Keratinocyte (primary cell): ENCODE measurements around the gene COLGALT1. TPM values are rescaled to one million over a fixed set of nuclear protein-coding genes. Genes with fewer than 3 reads are reported as not detected.

Experiments used
- DNase-seq: peaks from one replicate; pipeline ENCODE4 v3.0.0-alpha.2; 2011; ENCODE audit warnings: low read depth, missing footprints, low spot score
- FAIRE-seq: peaks from 2 replicates; lab custom pipeline; 2011; peaks lifted over from hg19 to GRCh38; lab: Jason Lieb, UNC
- H2AFZ ChIP-seq: 2 replicates; pipeline ENCODE4 v1.6.0; 2012; ENCODE audit warnings: low read length, control low read depth, inconsistent platforms; ENCODE audit not compliant: control insufficient read depth
- H3K27ac ChIP-seq: 2 replicates; pipeline ENCODE4 v1.5.1; 2011; ENCODE audit warnings: low read length; ENCODE audit not compliant: control insufficient read depth, insufficient read depth
- H3K27me3 ChIP-seq: 3 replicates; pipeline ENCODE4 v1.6.0; 2011; ENCODE audit warnings: low read length; ENCODE audit not compliant: control insufficient read depth, insufficient read depth; ENCODE audit errors: extremely low read depth
- H3K36me3 ChIP-seq, 2 experiments: 2 replicates in 1 of 2; 3 replicates in 1 of 2; pipeline ENCODE4 v1.5.1; 2011; ENCODE audit warnings: low read length in 2 of 2, mild to moderate bottlenecking in 1 of 2; ENCODE audit not compliant: control insufficient read depth in 2 of 2, insufficient read depth in 2 of 2; ENCODE audit errors: extremely low read depth in 1 of 2
- H3K4me1 ChIP-seq: 3 replicates; pipeline ENCODE4 v1.5.1; 2011; ENCODE audit warnings: low read length; ENCODE audit not compliant: control insufficient read depth, insufficient read depth; ENCODE audit errors: extremely low read depth
- H3K4me2 ChIP-seq: 3 replicates; pipeline ENCODE4 v1.6.0; 2011; ENCODE audit warnings: low read depth, low read length; ENCODE audit not compliant: control insufficient read depth, insufficient read depth; ENCODE audit errors: extremely low read depth
- H3K4me3 ChIP-seq, 3 experiments: fragments of 200-600 bp in 1 of 3; sonication (generic) in 1 of 3; 2 replicates in 2 of 3; 3 replicates in 1 of 3; pipeline ENCODE4 v1.5.1; 2011 to 2016; ENCODE audit warnings: low read length in 3 of 3, mild to moderate bottlenecking in 3 of 3, control low read depth in 2 of 3, inconsistent platforms in 1 of 3, low read depth in 1 of 3, mixed read lengths in 1 of 3, mixed run types in 1 of 3, moderate library complexity in 1 of 3; ENCODE audit not compliant: control insufficient read depth in 2 of 3, insufficient read depth in 2 of 3; ENCODE audit errors: extremely low read depth in 1 of 3
- H3K79me2 ChIP-seq: 2 replicates; pipeline ENCODE4 v1.6.0; 2012; ENCODE audit warnings: low read length; ENCODE audit not compliant: control insufficient read depth, insufficient read depth
- H3K9ac ChIP-seq: 3 replicates; pipeline ENCODE4 v1.6.0; 2011; ENCODE audit warnings: low read length; ENCODE audit not compliant: control insufficient read depth, insufficient read depth; ENCODE audit errors: extremely low read depth
- H3K9me1 ChIP-seq: 3 replicates; pipeline ENCODE4 v1.6.0; 2011; ENCODE audit warnings: low read length; ENCODE audit not compliant: control insufficient read depth, insufficient read depth; ENCODE audit errors: extremely low read depth
- H3K9me3 ChIP-seq: 2 replicates; pipeline ENCODE4 v1.5.1; 2012; ENCODE audit warnings: low read depth, low read length; ENCODE audit not compliant: control insufficient read depth
- H4K20me1 ChIP-seq: 3 replicates; pipeline ENCODE4 v1.6.0; 2011; ENCODE audit warnings: low read length; ENCODE audit not compliant: control insufficient read depth, insufficient read depth; ENCODE audit errors: extremely low read depth
- EZH2 ChIP-seq: IDR thresholded peaks from one replicate; pipeline ENCODE4 v1.6.1; 2012; ENCODE audit warnings: inconsistent platforms, mild to moderate bottlenecking, low read length, moderate library complexity
- dilution Hi-C: fragments of 300-500 bp; cut with MboI; formaldehyde crosslinking; loops from one replicate; pipeline ENCODE4 v1.7.0; 2020; ENCODE audit warnings: low sequenced_read_pairs; ENCODE audit not compliant: extremely low pct_ligation_motif_present
- polyA plus RNA-seq, 5 experiments: library from polyadenylated mRNA; depleted of rRNA in 3 of 5; stranded (reverse) in 3 of 5; stranded (forward) in 1 of 5; unstranded in 1 of 5; fragments of >200 nt; gene quantifications; 1 replicate in 1 of 5; 2 replicates in 3 of 5; 3 replicates in 1 of 5; pipeline versions ENCODE4 v1.2.1 to v1.2.3, GENCODE V29; 2011 to 2012; ENCODE audit warnings: missing spikeins in 2 of 5, low read depth in 1 of 5, low replicate concordance in 1 of 5
- TF ChIP-seq, protein P1 (sequence below), 3 experiments: IDR thresholded peaks in 1 of 3; conservative IDR thresholded peaks in 1 of 3; optimal IDR thresholded peaks in 1 of 3; 2 replicates in 2 of 3; 3 replicates in 1 of 3; pipeline versions ENCODE3 to v1.5.1; 2011; ENCODE audit warnings: low read length in 3 of 3, mild to moderate bottlenecking in 3 of 3, moderate library complexity in 2 of 3, control low read depth in 1 of 3, inconsistent platforms in 1 of 3; ENCODE audit not compliant: insufficient read depth in 2 of 3; ENCODE audit errors: extremely low read depth in 1 of 3

The COLGALT1 gene
- polyA plus RNA-seq, 1 donor (not counting 4 experiments of a cell fraction or from before 2014, with no cell fraction given): 89.4 TPM

DNA sequence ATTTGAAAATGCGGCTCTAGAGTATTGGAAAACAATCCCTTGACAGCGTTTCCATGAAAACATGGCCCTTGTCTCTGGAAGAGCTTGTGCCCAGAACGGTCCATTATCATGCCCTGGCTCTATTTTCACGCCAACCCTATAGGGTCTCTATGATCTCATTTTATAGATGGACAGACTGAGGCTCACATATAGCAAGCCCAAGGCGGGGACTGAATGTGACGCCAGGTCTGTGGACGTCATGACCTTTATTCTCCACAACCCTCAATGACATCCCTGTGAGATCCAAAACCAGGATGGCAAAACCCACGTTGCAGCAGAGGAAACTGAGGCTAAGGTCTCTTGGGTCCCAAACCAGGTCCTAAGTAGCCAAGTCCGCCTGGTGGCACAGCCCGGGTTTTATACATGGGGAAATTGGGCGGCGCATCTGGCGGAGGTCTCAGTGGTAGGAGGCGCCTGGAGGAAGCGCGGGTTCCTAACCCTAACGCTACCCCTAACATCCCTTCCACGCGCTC is 425 bp upstream of the COLGALT1 start:
- Histone ChIP-seq H2AFZ (peak overlapping the region; percentile 92), H3K4me3 (peak overlapping the region; percentile 88 to 99 (median 96)), H4K20me1 (no peaks in the 10 kb centered on the region), H3K36me3 (peaks cover 9 to 11% of the 10 kb centered on the region in 2 experiments), H3K79me2 (peaks cover 25% of the 10 kb centered on the region), H3K4me2 (peak overlapping the region; percentile 77), H3K4me1 (peaks cover 13% of the 10 kb centered on the region), H3K27ac (peak overlapping the region; percentile 56), H3K9me1 (no peaks in the 10 kb centered on the region), H3K9ac (peak overlapping the region; percentile 85), H3K9me3 (no peaks in the 10 kb centered on the region), H3K27me3 (no peaks in the 10 kb centered on the region)
- DNase-seq (no peak), FAIRE-seq (peak; percentile 5)
- TF ChIP-seq, protein P1, sequence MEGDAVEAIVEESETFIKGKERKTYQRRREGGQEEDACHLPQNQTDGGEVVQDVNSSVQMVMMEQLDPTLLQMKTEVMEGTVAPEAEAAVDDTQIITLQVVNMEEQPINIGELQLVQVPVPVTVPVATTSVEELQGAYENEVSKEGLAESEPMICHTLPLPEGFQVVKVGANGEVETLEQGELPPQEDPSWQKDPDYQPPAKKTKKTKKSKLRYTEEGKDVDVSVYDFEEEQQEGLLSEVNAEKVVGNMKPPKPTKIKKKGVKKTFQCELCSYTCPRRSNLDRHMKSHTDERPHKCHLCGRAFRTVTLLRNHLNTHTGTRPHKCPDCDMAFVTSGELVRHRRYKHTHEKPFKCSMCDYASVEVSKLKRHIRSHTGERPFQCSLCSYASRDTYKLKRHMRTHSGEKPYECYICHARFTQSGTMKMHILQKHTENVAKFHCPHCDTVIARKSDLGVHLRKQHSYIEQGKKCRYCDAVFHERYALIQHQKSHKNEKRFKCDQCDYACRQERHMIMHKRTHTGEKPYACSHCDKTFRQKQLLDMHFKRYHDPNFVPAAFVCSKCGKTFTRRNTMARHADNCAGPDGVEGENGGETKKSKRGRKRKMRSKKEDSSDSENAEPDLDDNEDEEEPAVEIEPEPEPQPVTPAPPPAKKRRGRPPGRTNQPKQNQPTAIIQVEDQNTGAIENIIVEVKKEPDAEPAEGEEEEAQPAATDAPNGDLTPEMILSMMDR (optimal IDR thresholded peaks at IDR 0.05 in 1 of 3, IDR thresholded peaks at IDR 0.05 in 1 of 3, conservative IDR thresholded peaks at IDR 0.05 in 1 of 3; ENCODE audit: extremely low read depth in 1 of 3, insufficient read depth in 2 of 3, low read length in 3 of 3): no peak
- dilution Hi-C loops: no loop called here

DNA sequence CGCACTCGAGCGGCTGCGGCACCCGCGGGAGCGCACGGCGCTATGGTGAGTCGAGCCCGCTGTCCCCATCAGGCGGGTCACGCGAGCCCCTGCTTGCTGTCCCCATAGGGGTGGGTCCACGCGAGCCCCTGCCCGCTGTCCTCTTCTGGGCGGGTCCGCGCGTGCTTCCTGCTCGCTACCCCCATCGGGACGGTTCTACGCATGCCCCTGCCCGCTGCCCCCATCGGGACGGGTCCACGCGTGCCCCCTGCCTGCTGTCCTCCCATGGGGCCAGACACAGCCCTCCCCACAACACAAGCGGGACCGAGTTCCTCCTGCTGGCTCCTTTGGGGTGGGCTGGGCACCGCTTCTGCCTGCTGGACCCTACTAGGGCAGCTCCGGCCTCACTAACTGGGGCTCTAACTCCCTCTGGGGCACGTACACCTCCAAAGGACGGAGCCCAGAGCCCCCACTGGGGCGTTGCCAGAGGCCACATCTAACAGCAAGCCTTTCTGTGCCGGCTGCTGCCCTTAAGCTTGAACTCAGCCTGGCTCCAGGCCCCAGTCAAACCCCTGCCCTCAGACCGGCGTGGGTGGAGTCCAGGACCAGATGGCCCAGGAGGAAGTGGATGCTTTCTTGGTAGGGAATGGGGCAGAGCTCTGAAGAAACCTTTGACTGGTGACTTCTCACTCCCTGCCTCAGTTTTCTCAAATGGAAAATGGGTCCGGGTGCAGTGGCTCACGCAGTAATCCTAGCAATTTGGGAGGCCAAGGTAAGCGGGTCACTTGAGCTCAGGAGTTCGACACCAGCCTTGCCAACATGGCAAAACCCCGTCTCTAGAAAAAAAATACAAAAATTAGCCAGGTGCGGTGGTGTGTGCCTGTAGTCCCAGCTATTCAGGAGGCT is 722 bp downstream of the COLGALT1 start:
- Histone ChIP-seq H3K36me3 (peaks cover 15 to 17% of the 10 kb centered on the region in 2 experiments), H3K4me3 (peak overlapping the region; percentile 88 to 99 (median 96)), H3K27ac (peak overlapping the region; percentile 56), H3K4me1 (peaks cover 13% of the 10 kb centered on the region), H3K27me3 (no peaks in the 10 kb centered on the region), H4K20me1 (no peaks in the 10 kb centered on the region), H3K9me1 (no peaks in the 10 kb centered on the region), H3K4me2 (peak overlapping the region; percentile 77), H3K9ac (peak overlapping the region; percentile 85), H2AFZ (peak overlapping the region; percentile 82), H3K79me2 (peaks cover 25% of the 10 kb centered on the region), H3K9me3 (no peaks in the 10 kb centered on the region)
- TF ChIP-seq, protein P1 (optimal IDR thresholded peaks at IDR 0.05 in 1 of 3, IDR thresholded peaks at IDR 0.05 in 1 of 3, conservative IDR thresholded peaks at IDR 0.05 in 1 of 3; ENCODE audit: extremely low read depth in 1 of 3, insufficient read depth in 2 of 3, low read length in 3 of 3): peak in 2 of 3 experiments; percentile 1 to 23
- no peak for TF ChIP-seq EZH2
- DNase-seq: no peak
- dilution Hi-C loops: no loop called here
- no peak for FAIRE-seq
